HG02588 (cell line): Measurements from ENCODE around the gene DMKN.

Experiments
- ATAC-seq: cut with Tn5 transposase; IDR thresholded peaks from one replicate; pipeline ENCODE4 v1.9.1; 2021; ENCODE audit warnings: mild to moderate bottlenecking, moderate library complexity; ENCODE audit not compliant: unreplicated experiment

The DMKN gene

GRCh38 chr19:35528218-35529038 lies 15.0 kb upstream of the DMKN start, which contains the start of gene SBSN:
TSS of gene SBSN (minus strand) at chr19:35528311. CDS start at chr19:35528281, 30 bp downstream.
- ATAC-seq, result no peak

- no peak for ATAC-seq
These were observed 12.4 kb upstream of the DMKN start for GRCh38 chr19:35525873-35526272.

GRCh38 chr19:35524181-35524837 lies 10.9 kb upstream of the DMKN start:
- ATAC-seq, result no peak

- no peak for ATAC-seq
These were observed 9.4 kb upstream of the DMKN start for GRCh38 chr19:35522745-35523327.

GRCh38 chr19:35521124-35521743 lies 7.8 kb upstream of the DMKN start:
- no peak for ATAC-seq

GRCh38 chr19:35519291-35519690 lies 5.8 kb upstream of the DMKN start:
- ATAC-seq, result no peak

GRCh38 chr19:35518313-35518712 lies 4.9 kb upstream of the DMKN start:
- no peak for ATAC-seq

GRCh38 chr19:35517342-35517741 lies 3.9 kb upstream of the DMKN start:
- ATAC-seq, result no peak

- ATAC-seq, result no peak
These were observed 2.9 kb upstream of the DMKN start for GRCh38 chr19:35516310-35516709.

- ATAC-seq, result no peak
These were observed 897 bp upstream of the DMKN start for GRCh38 chr19:35514282-35514809.

GRCh38 chr19:35512831-35513627 lies 420 bp downstream of the DMKN start:
- ATAC-seq, result no peak

- ATAC-seq, result no peak
These were observed 2.1 kb downstream of the DMKN start for GRCh38 chr19:35511337-35511736.

- ATAC-seq, result no peak
These were observed 2.9 kb downstream of the DMKN start for GRCh38 chr19:35510626-35510964.

GRCh38 chr19:35509861-35510625 lies 3.4 kb downstream of the DMKN start:
- no peak for ATAC-seq

GRCh38 chr19:35509018-35509652 lies 4.3 kb downstream of the DMKN start:
- ATAC-seq, result no peak

- no peak for ATAC-seq
These were observed 5.3 kb downstream of the DMKN start for GRCh38 chr19:35508129-35508528.

GRCh38 chr19:35507561-35507960 lies 5.9 kb downstream of the DMKN start:
- no peak for ATAC-seq

GRCh38 chr19:35506011-35506410 lies 7.4 kb downstream of the DMKN start:
- no peak for ATAC-seq

GRCh38 chr19:35502751-35503150 lies 10.7 kb downstream of the DMKN start:
- ATAC-seq, result no peak
